Right lobe of liver (tissue), 6 donors: ENCODE measurements around the gene SYNGR3. TPM values are rescaled to one million over a fixed set of nuclear protein-coding genes. Genes with fewer than 3 reads are reported as not detected.
"Not testable (repeated sequence)": the region's sequence is repeated elsewhere in the genome, so short reads cannot be mapped to it uniquely, and the experiment has no call there.

Experiments
- ATAC-seq, 4 donors: fragments of 200-7000 bp; cut with Tn5 transposase; one replicate each; pipeline ENCODE4 v1.9.1; 2020; ENCODE audit warnings: mild to moderate bottlenecking in 4 of 4, moderate library complexity in 4 of 4
- DNase-seq, 3 donors: peaks; one replicate each; pipeline ENCODE4 v3.0.0-alpha.2; 2020
- H3K27ac ChIP-seq, 3 donors: fragments of 200-600 bp; one replicate each; pipeline ENCODE4 v1.8.0; 2022
- H3K27me3 ChIP-seq, 2 donors: fragments of 200-600 bp; one replicate each; pipeline ENCODE4 v1.8.0; 2022
- H3K36me3 ChIP-seq, 4 donors: fragments of 200-600 bp; sonication (generic) in 1 of 4; one replicate each; pipeline versions ENCODE4 v1.5.1 to v1.8.0; 2017 to 2022; ENCODE audit warnings: control low read depth in 1 of 4
- H3K4me1 ChIP-seq, 4 donors: fragments of 200-600 bp; sonication (generic) in 1 of 4; one replicate each; pipeline versions ENCODE4 v1.5.1 to v1.8.0; 2017 to 2022; ENCODE audit warnings: control low read depth in 1 of 4
- H3K4me3 ChIP-seq, 3 donors: fragments of 200-600 bp; one replicate each; pipeline ENCODE4 v1.8.0; 2022
- H3K9me3 ChIP-seq, 4 donors: fragments of 200-600 bp; sonication (generic) in 1 of 4; one replicate each; pipeline versions ENCODE4 v1.5.1 to v1.8.0; 2017 to 2022; ENCODE audit warnings: control low read depth in 1 of 4
- CTCF ChIP-seq, 4 donors: fragments of 200-600 bp in 3 of 4; fragments of 450-650 bp in 1 of 4; IDR thresholded peaks; one replicate each; pipeline versions ENCODE4 v1.5.1 to v1.8.0; 2016 to 2022; ENCODE audit warnings: antibody characterized with exemption in 4 of 4, mild to moderate bottlenecking in 2 of 4
- POLR2A ChIP-seq: fragments of 450-650 bp; IDR thresholded peaks from one replicate; pipeline ENCODE4 v1.6.1; 2017; ENCODE audit warnings: antibody characterized with exemption, mild to moderate bottlenecking
- WGBS: methylation state at CpG from one replicate; pipeline ENCODE4 v1.1.6; 2018; ENCODE audit warnings: low coverage, low lambda C conversion rate; ENCODE audit not compliant: insufficient coverage; ENCODE audit errors: missing lambda C conversion rate; 5-methylcytosine and 5-hydroxymethylcytosine counted together
- intact Hi-C, 2 donors: fragments of 100-400 bp; cut with DNase I; formaldehyde crosslinking; loops; one replicate each; pipeline versions ENCODE4 v1.11.2 to v1.14.1; 2022
- total RNA-seq, 6 experiments: library from RNA; depleted of rRNA in 2 of 6; stranded (reverse); fragments of >200 nt in 2 of 6; fragmentation: NEBNext Ultra II Directional in 3 of 6; extraction: Animal tissue kit (Norgen Biotek cat#: 25700) in 3 of 6; gene quantifications; one replicate each; pipeline versions ENCODE4 v1.1.0 to v1.2.4, GENCODE V29; 2016 to 2023
- donor health status: DM: no; HTN: yes; CAD: no.
- donor health status: DM: no; HTN: no; CAD: no.
- donor health status: DM: no; HTN: no; CAD: no.
- donor health status: DM: no; HTN: yes; CAD: no.
- donor health status: DM: no; HTN: yes; CAD: no.

The SYNGR3 gene
- total RNA-seq, 6 experiments from 2014 or later, result 0.22 TPM; not detected in 5

GRCh38 chr16:1950047-1950446, 39.7 kb upstream of the SYNGR3 start:
- H3K4me1 ChIP-seq, result no peaks in the 10 kb centered on the region
- WGBS, result 70% methylated on average over 2 of the region's 7 CpGs
- intact Hi-C loops, result no loop called here
- TF ChIP-seq POLR2A, result no peak
- TF ChIP-seq CTCF (IDR thresholded peaks at IDR 0.05), result no peak
- ATAC-seq (no peak), DNase-seq (no peak)
- H3K9me3 ChIP-seq, result no peaks in the 10 kb centered on the region
- no peaks in the 10 kb centered on the region for H3K27me3 ChIP-seq
- H3K4me3 ChIP-seq, result no peak overlapping the region
- H3K36me3 ChIP-seq, result no peaks in the 10 kb centered on the region
- H3K27ac ChIP-seq, result no peak overlapping the region

- intact Hi-C loops, result no loop called here
- DNase-seq (no peak), ATAC-seq (no peak)
- H3K4me1 ChIP-seq, result no peaks in the 10 kb centered on the region
- TF ChIP-seq CTCF (IDR thresholded peaks at IDR 0.05) (no peak), POLR2A (no peak)
- H3K4me3 ChIP-seq, result no peak overlapping the region
- H3K36me3 ChIP-seq, result no peaks in the 10 kb centered on the region
- no peaks in the 10 kb centered on the region for H3K9me3 ChIP-seq
- H3K27me3 ChIP-seq, result no peaks in the 10 kb centered on the region
- 80% methylated on average over 2 of the region's 19 CpGs for WGBS
- no peak overlapping the region for H3K27ac ChIP-seq
These were observed 39.2 kb upstream of the SYNGR3 start for GRCh38 chr16:1950559-1950958.

DNA sequence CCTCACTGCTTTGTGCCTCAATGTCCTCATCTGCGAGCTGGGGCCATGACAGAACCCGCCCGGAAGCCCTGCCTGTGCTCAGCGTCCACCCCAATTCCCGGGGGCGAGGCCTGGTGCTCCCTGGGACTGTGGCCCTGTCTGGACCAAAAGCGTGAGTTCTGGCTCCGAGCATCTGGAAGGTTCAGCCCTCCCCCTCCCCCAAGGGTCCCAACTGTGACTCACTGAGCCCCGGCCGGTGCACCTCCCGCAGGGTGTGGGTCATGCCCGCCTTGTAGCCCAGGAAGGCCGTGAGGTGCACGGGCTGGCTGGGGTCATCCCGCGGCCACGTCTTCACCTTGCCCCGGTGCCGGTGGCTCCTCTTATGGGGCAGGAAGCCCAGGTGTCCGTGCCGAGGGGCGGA, 36.0 kb upstream of the SYNGR3 start:
- no peaks in the 10 kb centered on the region for H3K9me3 ChIP-seq
- no peaks in the 10 kb centered on the region for H3K27me3 ChIP-seq
- WGBS, result 100% methylated on average over 1 of the region's 22 CpGs
- peak in 1 of 3 donors; percentile 54 for DNase-seq
- no peak for TF ChIP-seq CTCF (IDR thresholded peaks at IDR 0.05)
- no peak for TF ChIP-seq POLR2A
- H3K4me3 ChIP-seq, result no peak overlapping the region
- no peak overlapping the region for H3K27ac ChIP-seq
- no peaks in the 10 kb centered on the region for H3K36me3 ChIP-seq
- ATAC-seq, result no peak
- intact Hi-C loops, result no loop called here
- H3K4me1 ChIP-seq, result peaks cover 0 to 2% (median under 1%) of the 10 kb centered on the region in 4 donors

- DNase-seq, H3K9me3 ChIP-seq, intact Hi-C loops, H3K27ac ChIP-seq, H3K4me3 ChIP-seq, H3K27me3 ChIP-seq, ATAC-seq: not testable (repeated sequence)
- WGBS, result 92% methylated on average over 12 of the region's 22 CpGs
- Histone ChIP-seq H3K4me1 (peaks cover 0 to 11% (median 2%) of the 10 kb centered on the region in 4 donors), H3K36me3 (peaks cover 0 to 16% (median 4%) of the 10 kb centered on the region in 4 donors)
These were observed 32.2 kb upstream of the SYNGR3 start for GRCh38 chr16:1957434-1958142.

DNA sequence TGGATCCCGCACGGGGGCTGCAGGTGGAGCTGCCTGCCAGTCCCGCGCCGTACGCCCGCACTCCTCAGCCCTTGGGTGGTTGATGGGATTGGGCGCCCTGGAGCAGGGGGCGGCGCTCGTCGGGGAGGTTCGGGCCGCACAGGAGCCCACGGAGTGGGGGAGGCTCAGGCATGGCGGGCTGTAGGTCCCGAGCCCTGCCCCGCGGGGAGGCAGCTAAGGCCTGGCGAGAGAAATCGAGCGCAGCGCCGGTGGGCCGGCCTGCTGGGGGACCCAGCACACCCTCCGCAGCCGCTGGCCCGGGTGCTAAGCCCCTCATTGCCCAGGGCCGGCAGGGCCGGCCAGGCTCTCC, 31.7 kb upstream of the SYNGR3 start:
- Histone ChIP-seq H3K36me3 (peaks cover 0 to 21% (median 4%) of the 10 kb centered on the region in 4 donors), H3K4me1 (peaks cover 0 to 11% (median 2%) of the 10 kb centered on the region in 4 donors)
- 94% methylated on average over 5 of the region's 30 CpGs for WGBS
- ATAC-seq, H3K9me3 ChIP-seq, H3K27me3 ChIP-seq, H3K4me3 ChIP-seq, intact Hi-C loops, H3K27ac ChIP-seq: not testable (repeated sequence)
- DNase-seq, result peak in 2 of 3 donors; percentile 33 to 51
